ENCODE data around the gene YLPM1. TPM values are rescaled to one million over a fixed set of nuclear protein-coding genes. Genes with fewer than 3 reads are reported as not detected.

YLPM1 gene
- total RNA-seq, 1 donor from 2014 or later, result 70.4 TPM

GRCh38 chr14:74801396-74801795 is 38.3 kb downstream of the YLPM1 start:
- Mint-ChIP-seq H3K4me1 (ENCODE audit: low read depth) (peaks cover under 1% of the 10 kb centered on the region), H3K36me3 (ENCODE audit: low read depth) (peaks cover 29% of the 10 kb centered on the region), H3K4me3 (no peak overlapping the region), H3K27me3 (ENCODE audit: insufficient read depth) (no peaks in the 10 kb centered on the region), H3K27ac (no peak overlapping the region), H3K9me3 (no peaks in the 10 kb centered on the region)
- intact Hi-C loops (cut with micrococcal nuclease), result loop anchor here (5.0 kb wide), 1 partner anchor 439 kb away; no protein-coding TSS in a partner anchor
- DNase-seq (ENCODE audit: low spot score), result no peak

GRCh38 chr14:74804219-74804825 is 41.2 kb downstream of the YLPM1 start:
- H3K4me3 Mint-ChIP-seq, result no peak overlapping the region
- H3K9me3 Mint-ChIP-seq, result no peaks in the 10 kb centered on the region
- DNase-seq (ENCODE audit: low spot score), result peak; percentile 11
- H3K4me1 Mint-ChIP-seq (ENCODE audit: low read depth), result no peaks in the 10 kb centered on the region
- H3K27me3 Mint-ChIP-seq (ENCODE audit: insufficient read depth), result no peaks in the 10 kb centered on the region
- no peak overlapping the region for H3K27ac Mint-ChIP-seq
- H3K36me3 Mint-ChIP-seq (ENCODE audit: low read depth), result peaks cover 24% of the 10 kb centered on the region
- intact Hi-C loops (cut with micrococcal nuclease), result loop anchor here (1.0 to 5.0 kb wide), 2 partner anchors 195 to 442 kb away; no protein-coding TSS in a partner anchor

- intact Hi-C loops (cut with micrococcal nuclease), result no loop called here
- Mint-ChIP-seq H3K27ac (no peak overlapping the region), H3K4me3 (no peak overlapping the region), H3K9me3 (no peaks in the 10 kb centered on the region), H3K4me1 (ENCODE audit: low read depth) (no peaks in the 10 kb centered on the region), H3K36me3 (ENCODE audit: low read depth) (peaks cover 42% of the 10 kb centered on the region), H3K27me3 (ENCODE audit: insufficient read depth) (no peaks in the 10 kb centered on the region)
- no peak for DNase-seq (ENCODE audit: low spot score)
Measured at GRCh38 chr14:74807853-74808545, 44.9 kb downstream of the YLPM1 start.

- no peak for DNase-seq (ENCODE audit: low spot score)
- peaks cover 8% of the 10 kb centered on the region for H3K4me1 Mint-ChIP-seq (ENCODE audit: low read depth)
- H3K36me3 Mint-ChIP-seq (ENCODE audit: low read depth), result peaks cover 73% of the 10 kb centered on the region
- no peaks in the 10 kb centered on the region for H3K9me3 Mint-ChIP-seq
- no peak overlapping the region for H3K4me3 Mint-ChIP-seq
- H3K27ac Mint-ChIP-seq, result no peak overlapping the region
- intact Hi-C loops (cut with micrococcal nuclease), result no loop called here
- H3K27me3 Mint-ChIP-seq (ENCODE audit: insufficient read depth), result no peaks in the 10 kb centered on the region
Measured at GRCh38 chr14:74816124-74816523, 53.0 kb downstream of the YLPM1 start.

DNA sequence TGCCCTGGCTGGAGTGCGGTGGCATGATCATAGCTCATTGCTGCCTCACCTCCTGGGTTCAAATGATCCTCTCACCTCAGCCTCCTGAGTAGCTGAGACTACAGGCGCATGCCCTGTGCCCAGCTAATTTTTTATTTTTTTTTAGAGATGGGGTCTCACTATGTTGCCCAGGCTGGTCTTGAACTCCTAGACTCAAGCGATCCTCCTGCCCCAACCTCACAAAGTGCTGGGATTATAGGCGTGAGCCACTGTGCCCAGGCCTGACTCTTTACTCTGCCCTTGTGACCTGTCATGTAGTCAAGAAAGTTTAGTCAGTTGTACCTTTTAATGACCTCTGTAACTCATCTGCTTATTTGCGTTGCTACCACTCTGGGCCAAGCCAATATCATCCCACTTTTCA is 57.2 kb downstream of the YLPM1 start:
- H3K9me3 Mint-ChIP-seq, result no peaks in the 10 kb centered on the region
- H3K27ac Mint-ChIP-seq, result no peak overlapping the region
- no peaks in the 10 kb centered on the region for H3K4me1 Mint-ChIP-seq (ENCODE audit: low read depth)
- intact Hi-C loops (cut with micrococcal nuclease), result no loop called here
- H3K27me3 Mint-ChIP-seq (ENCODE audit: insufficient read depth), result no peaks in the 10 kb centered on the region
- peaks cover 49% of the 10 kb centered on the region for H3K36me3 Mint-ChIP-seq (ENCODE audit: low read depth)
- no peak for DNase-seq (ENCODE audit: low spot score)
- H3K4me3 Mint-ChIP-seq, result no peak overlapping the region

DNA sequence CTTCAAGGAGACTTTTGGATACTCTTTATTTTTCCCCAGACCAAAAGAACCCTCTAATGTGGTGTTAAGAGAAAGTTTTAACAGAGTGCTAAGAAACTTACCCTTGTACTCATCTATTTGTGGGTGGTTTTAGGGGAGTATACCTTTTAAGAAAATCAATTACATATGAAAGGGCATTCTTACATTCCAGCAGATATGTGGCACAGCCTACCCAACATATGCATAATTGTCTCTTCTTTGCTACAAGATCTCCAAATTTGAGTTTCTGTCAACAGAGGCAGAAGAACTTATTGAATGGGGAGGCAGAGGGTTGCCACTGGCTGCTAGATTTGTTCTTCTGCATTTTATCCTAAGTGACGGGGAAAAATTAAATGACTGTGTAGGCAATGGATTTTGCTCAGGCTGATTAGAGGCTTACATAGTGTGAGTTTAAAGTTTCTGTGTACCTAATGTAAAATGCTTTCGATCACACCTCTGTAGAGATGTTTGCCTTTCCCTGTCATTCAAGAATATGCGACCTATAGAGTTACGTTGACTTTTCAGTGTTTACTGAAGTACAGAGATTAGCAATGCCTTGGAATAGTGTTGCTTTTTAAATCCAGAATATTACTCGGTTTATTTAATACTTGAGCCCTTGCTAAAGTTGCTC is 58.3 kb downstream of the YLPM1 start:
- H3K27me3 Mint-ChIP-seq (ENCODE audit: insufficient read depth), result no peaks in the 10 kb centered on the region
- no peaks in the 10 kb centered on the region for H3K9me3 Mint-ChIP-seq
- DNase-seq (ENCODE audit: low spot score), result no peak
- H3K36me3 Mint-ChIP-seq (ENCODE audit: low read depth), result peaks cover 42% of the 10 kb centered on the region
- H3K27ac Mint-ChIP-seq, result no peak overlapping the region
- H3K4me1 Mint-ChIP-seq (ENCODE audit: low read depth), result no peaks in the 10 kb centered on the region
- no peak overlapping the region for H3K4me3 Mint-ChIP-seq
- intact Hi-C loops (cut with micrococcal nuclease), result no loop called here

DNA sequence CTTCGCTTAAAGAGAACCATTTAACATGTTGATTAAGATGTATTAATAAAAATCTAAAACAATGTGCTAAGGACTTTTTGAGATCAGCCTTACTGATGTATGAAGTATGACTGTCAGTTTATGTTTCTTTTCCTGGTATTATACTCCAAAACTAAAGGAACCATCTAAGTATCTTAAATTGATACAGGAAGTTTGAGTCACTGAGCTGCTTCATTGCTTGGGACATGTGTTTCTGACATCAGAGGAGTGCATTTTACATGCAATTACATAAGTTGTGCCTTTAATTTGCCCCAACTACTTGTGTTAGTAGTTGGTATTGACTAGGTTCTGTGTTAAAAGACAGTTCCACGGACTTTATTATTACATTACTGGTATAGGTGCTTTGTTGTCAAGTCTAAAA is 61.9 kb downstream of the YLPM1 start:
- Mint-ChIP-seq H3K27ac (no peak overlapping the region), H3K9me3 (no peaks in the 10 kb centered on the region), H3K36me3 (ENCODE audit: low read depth) (peaks cover 45% of the 10 kb centered on the region), H3K27me3 (ENCODE audit: insufficient read depth) (no peaks in the 10 kb centered on the region), H3K4me3 (no peak overlapping the region), H3K4me1 (ENCODE audit: low read depth) (no peaks in the 10 kb centered on the region)
- intact Hi-C loops (cut with micrococcal nuclease), result no loop called here
- no peak for DNase-seq (ENCODE audit: low spot score)

DNA sequence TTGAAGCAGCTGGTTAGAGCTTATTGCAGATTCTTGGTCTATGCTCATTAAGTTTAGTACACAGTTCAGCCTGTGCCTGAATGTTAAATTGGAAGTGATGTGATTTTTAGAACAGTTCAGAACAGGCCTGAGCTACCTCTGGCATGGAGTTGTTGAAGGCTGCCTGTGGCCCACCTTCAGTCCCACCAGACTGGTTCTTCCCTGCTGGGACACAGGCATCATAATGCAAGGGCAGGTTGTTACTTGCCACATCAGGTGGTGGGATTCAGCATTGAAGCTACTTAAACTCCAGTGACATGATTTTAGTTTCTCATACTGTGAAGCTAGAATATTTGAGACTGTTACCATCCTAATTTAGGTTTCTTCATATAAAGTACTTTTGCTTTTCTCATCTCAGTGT is 63.5 kb downstream of the YLPM1 start:
- intact Hi-C loops (cut with micrococcal nuclease), result no loop called here

DNA sequence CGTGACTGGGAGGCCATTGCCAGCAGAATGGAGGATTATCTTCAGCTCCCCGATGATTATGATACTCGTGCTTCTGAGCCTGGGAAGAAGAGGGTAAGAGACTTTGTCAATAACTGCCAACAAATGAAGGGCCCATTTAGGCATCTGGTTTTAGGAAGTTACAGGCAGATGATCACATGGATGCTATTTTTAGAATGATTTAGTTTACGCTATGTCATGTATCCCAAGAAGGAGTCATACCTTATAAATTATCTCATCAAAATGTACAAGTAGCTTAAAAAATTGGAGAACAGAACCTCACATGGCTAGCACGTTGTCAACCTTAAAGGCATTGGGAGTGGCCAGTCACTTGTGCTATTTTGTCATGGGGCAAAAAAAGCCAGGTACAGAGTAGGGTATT is 66.1 kb downstream of the YLPM1 start:
- no peaks in the 10 kb centered on the region for H3K9me3 Mint-ChIP-seq
- no peak overlapping the region for H3K4me3 Mint-ChIP-seq
- H3K27ac Mint-ChIP-seq, result no peak overlapping the region
- no peak for DNase-seq (ENCODE audit: low spot score)
- no peaks in the 10 kb centered on the region for H3K27me3 Mint-ChIP-seq (ENCODE audit: insufficient read depth)
- intact Hi-C loops (cut with micrococcal nuclease), result no loop called here
- peaks cover 34% of the 10 kb centered on the region for H3K36me3 Mint-ChIP-seq (ENCODE audit: low read depth)
- H3K4me1 Mint-ChIP-seq (ENCODE audit: low read depth), result peaks cover under 1% of the 10 kb centered on the region

More for the DNA sequence above, 63.5 kb downstream of the YLPM1 start:
- Mint-ChIP-seq H3K27ac (no peak overlapping the region), H3K9me3 (no peaks in the 10 kb centered on the region), H3K27me3 (ENCODE audit: insufficient read depth) (no peaks in the 10 kb centered on the region), H3K4me3 (no peak overlapping the region), H3K4me1 (ENCODE audit: low read depth) (no peaks in the 10 kb centered on the region), H3K36me3 (ENCODE audit: low read depth) (peaks cover 39% of the 10 kb centered on the region)
- no peak for DNase-seq (ENCODE audit: low spot score)

DNA sequence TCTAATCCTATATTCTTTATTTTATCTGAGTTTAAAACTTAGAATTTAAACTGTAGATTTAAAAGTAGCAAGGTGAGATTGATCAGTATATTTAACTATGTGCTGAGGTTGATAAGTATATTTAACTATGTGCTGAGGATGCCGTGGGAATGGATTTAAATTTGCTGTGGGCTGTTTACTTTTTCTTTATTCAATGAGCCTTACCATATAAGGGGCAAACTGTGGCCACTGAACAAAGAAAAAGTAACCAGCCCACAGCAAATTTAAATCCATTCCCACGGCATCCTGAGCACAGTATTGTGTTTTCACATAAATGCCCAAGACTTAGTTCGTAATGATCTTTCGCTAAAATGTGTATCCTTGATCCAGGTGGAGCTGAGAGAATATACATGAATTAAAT is 69.7 kb downstream of the YLPM1 start:
- H3K27ac Mint-ChIP-seq, result no peak overlapping the region
- no peaks in the 10 kb centered on the region for H3K27me3 Mint-ChIP-seq (ENCODE audit: insufficient read depth)
- no peaks in the 10 kb centered on the region for H3K9me3 Mint-ChIP-seq
- intact Hi-C loops (cut with micrococcal nuclease), result no loop called here
- peaks cover 36% of the 10 kb centered on the region for H3K4me1 Mint-ChIP-seq (ENCODE audit: low read depth)
- H3K4me3 Mint-ChIP-seq, result no peak overlapping the region
- no peak for DNase-seq (ENCODE audit: low spot score)
- H3K36me3 Mint-ChIP-seq (ENCODE audit: low read depth), result peaks cover 37% of the 10 kb centered on the region

- DNase-seq (ENCODE audit: low spot score), result no peak
- Mint-ChIP-seq H3K27me3 (ENCODE audit: insufficient read depth) (no peaks in the 10 kb centered on the region), H3K27ac (no peak overlapping the region), H3K9me3 (no peaks in the 10 kb centered on the region), H3K36me3 (ENCODE audit: low read depth) (peaks cover 30% of the 10 kb centered on the region), H3K4me3 (no peak overlapping the region), H3K4me1 (ENCODE audit: low read depth) (peaks cover 52% of the 10 kb centered on the region)
- intact Hi-C loops (cut with micrococcal nuclease), result loop anchor here (5.0 kb wide), 1 partner anchor 167 kb away; the partner anchor contains the start of gene EIF2B2
Measured at GRCh38 chr14:74834692-74835392, 71.7 kb downstream of the YLPM1 start.

DNA sequence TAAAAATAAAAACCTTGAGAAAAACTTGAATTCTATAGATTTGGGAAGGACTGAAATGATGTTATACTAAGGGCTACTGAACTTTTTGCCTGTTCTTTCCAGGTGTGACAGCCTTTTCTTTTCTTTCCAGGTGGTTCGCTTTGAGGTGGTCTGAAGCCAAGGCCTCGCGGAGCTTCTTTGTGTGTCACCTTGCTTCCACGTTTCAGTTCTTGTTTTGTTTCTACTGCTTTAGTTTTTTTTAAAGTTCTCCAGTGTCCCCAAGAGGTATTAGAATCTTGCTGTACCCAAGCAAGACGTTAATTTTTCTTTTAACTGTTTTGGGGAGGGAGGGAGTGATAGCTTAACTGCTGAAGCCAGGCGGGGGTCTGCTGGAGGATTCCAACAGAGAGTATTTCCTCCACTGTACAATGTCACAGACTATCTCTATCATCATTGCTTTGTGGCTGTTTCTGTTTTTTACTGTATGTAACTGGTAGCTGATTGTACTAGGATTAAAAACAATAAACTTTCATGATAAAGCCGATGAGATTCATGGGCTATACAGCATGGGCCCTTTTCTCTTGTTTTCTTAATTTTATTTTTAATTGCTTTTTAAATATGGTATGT is 72.6 kb downstream of the YLPM1 start:
- Mint-ChIP-seq H3K9me3 (no peaks in the 10 kb centered on the region), H3K36me3 (ENCODE audit: low read depth) (peaks cover 26% of the 10 kb centered on the region), H3K27ac (peak overlapping the region; percentile 73), H3K4me1 (ENCODE audit: low read depth) (peaks cover 61% of the 10 kb centered on the region), H3K4me3 (peak overlapping the region; percentile 25), H3K27me3 (ENCODE audit: insufficient read depth) (no peaks in the 10 kb centered on the region)
- DNase-seq (ENCODE audit: low spot score), result no peak
- intact Hi-C loops (cut with micrococcal nuclease), result loop anchor here (1.0 to 5.0 kb wide), 2 partner anchors 167 to 751 kb away; partner anchors contain the start of genes ALDH6A1, EIF2B2 and LIN52
